H4 (cell line): Measurements from ENCODE around the gene AP1G1. TPM values are rescaled to one million over a fixed set of nuclear protein-coding genes. Genes with fewer than 3 reads are reported as not detected.
"Not testable (repeated sequence)": the region's sequence is repeated elsewhere in the genome, so short reads cannot be mapped to it uniquely, and the experiment has no call there.

Experiments used
- DNase-seq: peaks from one replicate; pipeline ENCODE4 v3.0.0-alpha.2; 2015; ENCODE audit warnings: low spot score
- total RNA-seq: library from RNA; depleted of rRNA; stranded (reverse); fragments of >200 nt; shearing (Covaris generic); gene quantifications from 2 replicates; pipeline ENCODE4 v1.2.3, GENCODE V29; 2014

The AP1G1 gene
- total RNA-seq, 1 experiment from 2014 or later, result 49.8 TPM

DNA sequence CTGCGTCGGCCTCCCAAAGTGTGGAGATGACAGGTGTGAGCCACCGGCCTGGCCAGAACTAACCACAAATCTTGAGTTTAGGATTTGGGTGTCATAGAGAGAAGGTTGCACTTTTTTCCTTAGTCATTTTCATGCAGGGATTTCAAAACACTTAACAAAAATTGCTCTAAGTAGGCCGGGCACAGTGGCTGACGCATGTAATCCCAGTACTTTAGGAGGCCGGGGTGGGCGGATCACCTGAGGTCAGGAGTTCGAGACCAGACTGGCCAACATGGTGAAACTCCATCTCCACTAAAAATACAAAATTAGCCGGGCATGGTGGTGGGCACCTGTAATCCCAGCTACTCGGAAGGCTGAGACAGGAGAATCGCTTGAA is 1.5 kb upstream of the AP1G1 start:
- not testable (repeated sequence) for DNase-seq

DNA sequence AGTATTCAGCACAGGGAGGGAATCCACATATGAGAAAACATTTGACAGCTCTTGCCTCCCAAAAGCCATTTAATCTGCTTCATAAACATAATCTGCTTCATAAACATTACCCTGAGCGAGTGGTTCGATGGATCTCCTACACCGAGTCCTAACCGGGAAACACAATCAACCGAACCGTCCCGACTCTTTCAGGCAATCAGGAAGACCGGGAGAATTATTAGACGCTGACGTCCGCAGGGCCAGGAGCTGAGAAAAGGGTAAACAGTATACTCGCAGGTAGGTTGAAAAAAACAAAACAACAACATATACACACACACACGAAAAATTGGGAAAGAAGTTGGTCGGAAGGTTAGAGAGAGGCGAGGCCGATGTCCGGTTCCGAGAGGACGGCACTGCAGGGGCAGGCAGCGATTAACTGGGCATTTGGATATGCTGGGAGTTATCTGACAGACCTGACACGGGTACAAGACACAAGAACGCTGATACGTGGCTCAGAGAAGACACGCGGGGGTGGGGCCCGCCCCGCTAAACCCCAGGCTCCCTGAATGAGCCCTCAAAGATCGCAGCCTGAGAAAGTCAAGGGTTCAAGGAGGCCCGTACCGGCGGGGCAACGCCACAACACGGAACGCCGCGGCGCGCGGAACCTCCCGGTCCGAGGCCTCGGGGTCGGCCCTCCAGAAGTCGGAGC is 585 bp downstream of the AP1G1 start:
- no peak for DNase-seq

DNA sequence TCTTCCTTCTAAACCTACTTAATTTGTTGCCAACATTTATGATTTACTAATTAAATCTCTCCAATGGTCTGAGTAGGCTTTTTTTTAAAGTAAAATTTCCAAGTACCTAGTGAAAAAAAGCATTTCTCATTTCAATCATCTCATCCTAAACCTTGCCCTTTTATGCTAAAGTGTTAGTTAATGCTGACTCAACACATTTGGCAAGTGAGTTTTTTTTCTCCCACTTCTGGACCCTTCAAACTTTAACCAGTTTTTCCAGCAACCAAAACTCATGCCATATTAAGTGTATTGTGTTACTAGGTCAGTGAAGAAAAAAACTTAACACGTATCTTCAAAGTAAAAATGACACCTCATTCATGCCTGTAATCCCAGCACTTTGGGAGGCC is 5.3 kb downstream of the AP1G1 start:
- DNase-seq, result no peak

DNA sequence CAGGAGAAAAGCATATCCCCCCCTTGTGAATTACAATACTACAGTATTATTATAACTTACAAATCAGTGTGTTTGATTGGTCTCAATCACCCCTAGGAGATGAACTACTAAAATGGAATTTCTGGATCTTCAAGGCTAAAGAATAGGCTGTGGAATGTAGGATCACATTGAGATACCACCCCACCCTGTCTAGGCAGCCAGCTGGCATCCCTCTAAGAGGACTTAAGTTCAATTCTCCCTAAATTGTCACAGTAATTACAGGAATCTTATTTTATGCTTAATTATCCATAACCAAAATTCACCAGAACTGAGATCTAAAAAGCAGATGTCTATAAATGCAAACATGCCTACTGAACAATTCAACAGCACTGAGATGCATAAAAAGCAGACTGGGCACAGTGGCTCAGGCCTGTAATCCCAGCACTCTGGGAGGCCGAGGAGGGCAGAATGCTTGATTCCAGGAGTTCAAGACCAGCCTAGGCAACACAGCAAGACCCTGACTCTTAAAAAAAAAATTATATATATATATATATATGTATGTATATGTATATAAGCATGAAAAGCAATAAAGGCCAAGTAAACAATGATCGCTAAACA is 12.0 kb downstream of the AP1G1 start:
- DNase-seq, result no peak

DNA sequence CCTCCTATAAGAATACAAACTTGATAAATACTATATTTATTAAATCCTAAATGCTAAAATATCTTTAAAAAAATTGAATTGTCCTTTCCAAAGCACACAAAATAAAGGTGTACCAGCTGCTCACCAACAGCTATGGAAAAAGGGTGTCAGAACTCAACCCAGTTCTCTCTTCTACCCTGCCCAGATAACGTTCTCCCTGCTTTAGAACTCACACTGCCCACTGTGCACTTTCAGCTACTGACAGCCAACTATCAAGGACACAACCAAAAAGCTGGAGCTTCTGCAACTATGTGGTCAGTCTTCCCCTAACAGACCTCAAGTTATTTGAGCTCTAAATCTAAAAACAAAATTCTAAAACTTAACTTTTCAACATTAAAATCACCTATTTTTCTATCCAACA is 13.7 kb downstream of the AP1G1 start:
- no peak for DNase-seq

DNA sequence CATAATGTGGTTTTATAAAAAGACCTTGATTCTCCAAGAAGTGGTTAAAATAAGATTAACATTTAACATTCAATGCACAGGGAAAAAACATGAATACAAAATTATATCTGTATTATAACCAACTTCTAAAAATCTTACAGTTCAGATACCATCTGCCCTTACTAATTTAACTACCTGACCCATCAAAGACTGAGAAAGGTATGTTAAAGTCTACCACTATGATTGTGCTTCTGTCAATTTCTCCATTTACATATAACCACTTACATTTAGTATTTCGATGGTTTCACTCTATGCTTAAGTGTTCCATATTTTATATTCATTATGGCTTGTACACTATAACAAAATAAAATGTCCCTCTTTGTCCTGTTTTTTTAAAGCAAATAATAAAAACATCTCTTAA is 14.6 kb downstream of the AP1G1 start:
- no peak for DNase-seq

DNA sequence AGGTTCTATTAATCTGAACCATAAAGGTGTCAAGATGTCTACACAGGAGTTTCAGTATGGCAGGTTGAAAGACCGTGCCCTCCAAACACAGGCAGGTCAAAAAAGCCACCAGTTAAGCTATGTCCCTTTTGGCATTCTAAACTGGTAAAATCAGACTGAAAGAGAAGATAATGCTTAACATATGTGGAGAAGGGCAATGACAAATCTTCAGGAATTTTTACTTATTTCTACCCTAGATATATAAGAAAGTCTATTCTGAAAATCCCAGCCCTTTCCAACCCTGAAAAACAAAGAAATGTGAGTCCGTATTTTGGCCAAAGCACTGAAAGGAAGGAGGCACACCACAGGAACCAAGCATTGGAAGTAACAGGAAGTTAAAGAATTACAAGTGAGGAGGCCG is 16.5 kb downstream of the AP1G1 start:
- DNase-seq, result no peak

DNA sequence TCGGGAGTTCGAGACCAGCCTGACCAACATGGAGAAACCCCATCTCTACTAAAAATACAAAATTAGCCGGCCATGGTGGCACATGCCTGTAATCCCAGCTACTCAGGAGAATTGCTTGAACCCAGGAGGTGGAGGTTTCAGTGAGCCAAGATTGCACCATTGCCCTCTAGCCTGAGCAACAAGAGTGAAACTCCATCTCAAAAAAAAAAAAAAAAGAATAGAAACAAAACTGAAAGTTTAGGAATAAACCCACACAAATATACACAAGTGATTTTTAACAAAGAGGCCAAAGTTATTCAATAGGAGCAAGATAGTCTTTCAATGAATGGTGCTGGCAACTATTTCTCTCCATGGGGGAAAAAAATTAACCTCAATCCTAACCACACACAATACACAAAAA is 18.3 kb downstream of the AP1G1 start:
- not testable (repeated sequence) for DNase-seq

DNA sequence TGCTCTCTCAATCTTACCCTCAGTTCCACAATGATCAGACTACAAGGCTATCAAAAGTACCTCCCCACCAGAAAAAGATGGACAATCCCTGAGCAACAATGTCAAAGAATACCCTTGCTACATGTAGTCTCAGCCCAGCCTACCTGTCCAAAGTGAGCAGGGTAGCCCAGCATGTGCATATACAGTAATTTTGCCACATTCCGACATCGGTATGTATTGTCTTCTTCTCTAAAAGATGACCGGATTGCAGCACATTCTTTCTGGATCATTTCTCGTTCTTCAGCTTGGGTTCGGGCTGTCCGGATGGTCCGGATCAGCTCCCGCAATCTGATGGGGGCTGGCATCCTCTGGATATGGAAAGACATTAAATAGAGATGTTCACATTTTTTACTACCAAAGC is 19.5 kb downstream of the AP1G1 start:
- DNase-seq, result no peak

DNA sequence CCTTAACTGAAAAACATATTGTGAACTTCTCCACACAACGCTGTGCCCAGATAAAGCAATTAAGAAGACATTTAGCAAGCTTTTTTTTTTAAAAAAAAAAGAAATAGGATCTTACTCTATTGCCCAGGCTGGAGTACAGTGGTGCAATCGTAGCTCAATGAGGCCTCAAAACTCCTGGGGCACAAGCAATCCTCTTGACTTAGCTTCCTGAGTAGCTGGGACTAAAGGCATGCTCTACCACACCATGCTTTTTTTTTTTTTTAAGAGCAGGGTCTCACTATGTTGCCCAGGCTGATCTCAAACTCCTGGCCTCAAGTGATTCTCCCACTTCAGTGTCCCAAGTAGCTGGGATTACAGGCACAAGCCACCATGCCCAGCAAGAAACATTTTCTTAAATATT is 20.1 kb downstream of the AP1G1 start:
- no peak for DNase-seq

DNA sequence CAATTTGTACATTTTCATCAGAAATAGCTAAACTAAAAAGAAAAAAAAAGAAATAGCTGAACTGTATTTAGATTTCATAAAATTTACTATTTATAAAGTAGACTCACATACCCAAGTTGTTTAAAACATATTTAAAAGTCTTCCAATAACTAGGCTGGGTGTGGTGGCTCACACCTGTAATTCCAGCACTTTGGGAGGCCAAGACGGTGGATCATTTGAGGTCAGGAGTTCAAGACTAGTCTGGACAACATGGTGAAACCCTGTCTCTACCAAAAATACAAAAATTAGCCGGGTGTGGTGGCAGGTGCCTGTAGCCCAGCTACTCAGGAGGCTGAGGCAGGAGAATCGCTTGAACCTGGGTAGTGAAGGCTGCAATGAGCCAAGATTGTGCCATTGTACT is 23.5 kb downstream of the AP1G1 start:
- DNase-seq, result not testable (repeated sequence)

DNA sequence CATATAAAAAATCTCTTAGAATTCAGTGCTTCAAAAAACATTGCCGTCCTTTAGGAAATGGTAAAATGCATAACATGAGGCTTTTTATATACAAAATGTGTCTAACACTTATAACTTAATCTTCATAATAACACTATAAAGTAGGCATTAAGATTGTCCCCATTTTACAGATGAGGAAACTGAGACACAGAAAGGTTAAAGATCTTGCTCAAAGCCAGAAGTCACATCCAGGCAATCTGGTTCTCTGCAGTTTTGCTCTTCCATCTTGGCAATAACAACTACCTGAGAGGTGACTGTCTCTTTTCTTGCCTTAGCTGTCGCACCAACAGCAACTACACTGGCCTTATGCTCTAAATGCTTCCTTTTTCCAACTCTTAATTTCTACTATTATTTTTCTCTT is 24.5 kb downstream of the AP1G1 start:
- no peak for DNase-seq

DNA sequence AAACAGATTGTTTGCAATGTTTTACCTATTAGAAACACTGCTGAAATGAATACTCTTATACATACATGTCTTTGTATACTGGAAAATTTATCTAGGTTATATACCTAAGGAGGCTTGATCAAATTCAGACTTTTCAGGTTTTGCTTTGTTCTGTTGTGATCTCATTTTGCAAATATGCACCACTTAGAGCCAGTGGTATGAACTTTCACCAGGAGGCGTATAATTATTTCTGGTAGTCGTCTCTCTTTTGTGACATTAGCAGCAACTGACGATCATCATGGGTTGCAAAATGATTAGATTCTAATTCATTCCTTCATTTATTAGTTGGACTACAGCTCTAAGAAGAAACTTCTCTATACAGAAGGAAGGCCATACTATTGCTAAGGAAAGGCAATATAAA is 26.9 kb downstream of the AP1G1 start:
- DNase-seq, result no peak

DNA sequence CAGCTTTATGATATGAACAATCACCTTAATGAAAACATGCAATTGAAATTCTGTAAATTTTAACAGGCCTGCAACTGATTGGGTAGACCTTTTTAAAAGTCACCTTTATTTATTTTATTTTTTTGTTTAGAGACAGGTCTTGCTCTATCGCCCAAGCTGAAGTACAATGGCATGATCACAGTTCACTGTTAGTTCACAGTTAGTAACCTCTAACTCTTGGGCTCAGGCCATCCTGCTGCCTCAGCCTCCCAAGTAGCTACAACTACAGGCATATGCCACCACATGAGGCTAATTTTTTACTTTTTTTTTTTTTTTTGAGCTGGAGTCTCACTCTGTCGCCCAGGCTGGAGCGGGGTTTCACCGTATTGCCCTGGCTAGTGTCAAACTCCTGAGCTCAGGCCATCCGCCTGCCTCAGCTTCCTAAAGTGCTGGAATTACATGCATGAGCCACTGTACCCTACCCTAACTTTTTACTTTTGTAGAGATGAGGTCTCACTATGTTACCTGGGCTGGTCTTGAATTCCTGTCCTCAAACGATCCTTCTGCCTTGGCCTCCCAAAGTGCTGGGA is 28.0 kb downstream of the AP1G1 start:
- DNase-seq, result no peak

DNA sequence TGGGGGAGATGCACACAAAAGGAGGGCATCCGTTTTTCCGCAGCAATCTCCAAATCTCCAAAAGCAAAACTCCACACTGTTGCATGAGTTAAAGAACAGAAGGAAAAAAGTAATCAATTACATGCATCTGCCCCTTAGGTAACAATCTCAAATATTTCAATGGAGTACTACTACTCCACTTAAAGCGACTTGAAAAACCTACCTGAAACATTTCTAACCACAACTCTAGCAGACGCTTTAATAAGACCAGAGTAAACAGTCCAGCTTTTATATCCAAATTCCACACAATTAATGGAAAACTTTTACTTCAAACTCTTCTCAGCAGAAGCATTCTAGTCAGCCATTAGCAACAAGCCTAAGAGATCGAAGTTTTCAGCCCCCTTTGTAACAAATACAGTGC is 29.9 kb downstream of the AP1G1 start:
- no peak for DNase-seq

DNA sequence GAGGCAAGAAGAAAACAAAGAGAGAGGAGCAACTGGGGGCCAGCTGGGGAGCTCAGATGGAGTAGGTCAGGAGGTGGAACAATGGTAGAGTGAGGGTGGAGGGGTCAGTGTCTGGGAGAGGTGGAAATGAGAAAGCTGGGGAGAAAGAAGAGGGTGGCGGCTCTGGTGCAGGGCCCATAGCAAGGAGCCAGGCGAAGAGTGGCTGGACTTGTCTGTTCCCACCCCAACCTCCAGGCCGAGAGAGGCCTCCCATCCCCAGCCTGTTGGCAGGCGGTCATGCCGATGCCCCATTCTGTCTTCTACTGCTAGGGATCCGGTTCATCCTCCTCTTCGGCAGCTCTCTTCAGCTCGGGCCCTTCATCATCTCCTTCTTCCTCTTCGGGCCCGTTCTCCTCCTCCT is 31.3 kb downstream of the AP1G1 start:
- no peak for DNase-seq

DNA sequence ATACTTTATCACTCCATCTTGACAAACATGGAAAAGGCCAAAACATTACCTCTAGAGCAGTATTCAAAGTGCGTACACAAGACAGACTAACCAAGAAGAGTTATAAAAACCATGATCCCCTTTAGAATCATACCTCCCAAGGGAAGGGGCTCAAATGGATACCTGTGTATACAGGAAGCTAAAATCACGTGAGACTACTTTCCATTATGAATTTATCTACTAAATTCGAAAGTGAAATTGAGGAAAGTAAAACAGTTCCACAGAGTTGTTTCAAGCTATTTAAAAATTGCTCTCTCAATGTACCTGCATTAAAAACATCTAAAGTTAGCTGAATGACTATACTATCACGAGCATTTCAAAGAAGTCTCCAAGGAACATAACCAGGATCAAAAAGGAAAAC is 32.7 kb downstream of the AP1G1 start:
- DNase-seq, result no peak

DNA sequence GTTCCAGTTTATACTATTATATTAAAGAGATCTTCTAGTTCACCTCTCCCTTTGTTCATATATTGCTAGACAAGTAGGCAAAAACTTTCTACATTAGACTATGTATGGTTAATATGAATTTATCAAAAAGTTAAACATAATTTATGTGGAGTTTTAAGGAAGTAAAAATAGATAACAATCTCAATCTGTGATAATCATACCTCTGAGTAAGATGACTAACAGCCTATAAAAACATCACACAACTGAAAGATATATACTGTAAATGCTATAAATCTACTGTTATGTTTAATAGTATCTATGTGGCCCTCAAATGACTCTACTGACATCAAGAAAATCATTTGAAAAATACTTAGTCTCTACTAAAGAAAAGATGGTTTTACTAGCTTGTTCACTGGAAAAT is 37.1 kb downstream of the AP1G1 start:
- no peak for DNase-seq

DNA sequence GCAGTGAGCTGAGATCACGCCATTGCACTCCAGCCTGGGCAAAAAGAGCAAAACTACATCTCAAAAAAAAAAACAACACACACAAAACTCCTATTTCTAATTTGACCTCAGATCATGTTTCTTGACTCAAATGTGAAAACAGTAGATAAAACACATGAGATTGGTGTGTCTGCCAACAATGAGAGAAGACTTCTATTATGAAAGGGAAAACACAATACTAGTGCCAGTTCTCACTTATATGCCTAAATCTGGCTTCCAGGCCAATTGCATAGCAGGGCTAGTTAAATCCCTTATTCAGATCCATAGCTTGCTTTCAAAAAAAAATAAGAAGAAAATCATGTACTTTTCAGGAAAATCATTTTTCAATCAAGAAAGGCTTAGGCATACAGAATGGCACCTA is 39.4 kb downstream of the AP1G1 start:
- no peak for DNase-seq

DNA sequence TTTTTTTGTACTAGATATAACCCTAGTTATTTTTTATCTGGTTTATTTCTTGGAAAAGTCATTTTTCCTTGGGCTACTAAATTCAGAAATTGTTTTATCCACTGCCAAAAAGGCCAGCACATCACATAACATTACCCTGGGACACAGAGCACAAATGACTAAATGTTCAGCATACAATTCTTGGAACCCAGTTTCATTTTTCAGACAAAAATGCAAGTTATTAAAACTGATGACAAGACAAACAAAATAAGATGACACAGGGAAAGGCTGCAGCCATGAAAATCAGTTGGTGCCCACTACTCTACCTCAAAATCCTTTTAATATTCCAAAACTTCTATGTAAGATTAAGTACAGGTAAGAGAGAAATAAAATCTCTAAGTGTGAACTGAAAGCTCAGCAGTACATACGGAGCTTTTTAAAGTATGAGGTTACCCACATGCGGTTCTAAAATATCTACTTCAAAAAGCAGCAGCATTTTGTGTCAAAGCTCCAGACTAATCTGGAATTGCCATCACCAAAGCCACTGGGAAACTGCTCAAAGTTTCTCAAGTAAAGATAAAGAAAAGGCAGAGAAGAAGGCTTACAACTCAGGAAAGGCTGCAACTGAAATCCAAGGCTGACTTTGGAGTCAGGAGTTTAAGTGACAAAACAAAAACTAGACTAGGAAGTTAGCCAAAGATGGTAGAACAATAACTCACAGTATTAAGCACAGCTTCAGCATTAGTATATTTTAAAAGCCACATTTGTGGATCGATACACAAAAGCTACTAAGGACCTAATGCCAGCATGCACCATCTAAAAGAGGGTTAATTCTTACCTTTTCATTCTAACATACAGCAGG is 41.4 kb downstream of the AP1G1 start:
- DNase-seq, result no peak

DNA sequence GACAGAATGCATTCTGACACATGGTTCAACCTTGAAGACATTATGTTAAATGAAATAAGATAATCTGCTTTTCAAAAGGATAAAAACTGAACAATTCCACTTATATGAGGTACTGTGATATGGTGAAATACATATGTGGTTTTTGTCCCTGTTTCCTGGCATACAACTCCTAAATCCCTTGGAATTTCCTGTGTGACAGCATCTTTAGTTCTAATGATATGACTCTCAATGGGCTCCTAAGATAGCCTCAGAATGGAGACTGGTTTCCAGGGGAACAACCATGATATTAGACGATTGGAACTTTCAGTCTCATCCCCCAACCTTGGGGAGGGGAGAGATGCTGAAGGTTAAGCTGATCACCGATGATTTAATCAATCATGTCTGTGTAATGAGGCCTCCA is 46.4 kb downstream of the AP1G1 start:
- no peak for DNase-seq

DNA sequence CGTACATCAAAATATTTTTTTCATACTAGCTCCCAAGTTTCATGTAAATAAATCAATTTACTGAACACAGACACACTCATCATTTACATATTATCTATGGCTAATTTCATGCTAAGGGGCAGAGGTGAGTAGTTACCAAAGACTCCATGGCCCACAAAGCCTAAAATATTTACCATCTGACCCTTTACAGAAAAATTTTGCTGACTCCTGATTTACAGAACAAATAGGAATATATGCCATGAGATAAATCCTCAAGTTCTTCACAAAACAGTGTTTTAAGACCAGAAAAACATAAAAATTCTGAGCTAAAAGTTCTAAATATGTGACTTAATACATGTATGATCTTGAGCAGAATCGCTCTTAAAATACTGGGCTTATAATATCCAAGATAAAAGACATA is 47.5 kb downstream of the AP1G1 start:
- DNase-seq, result no peak

DNA sequence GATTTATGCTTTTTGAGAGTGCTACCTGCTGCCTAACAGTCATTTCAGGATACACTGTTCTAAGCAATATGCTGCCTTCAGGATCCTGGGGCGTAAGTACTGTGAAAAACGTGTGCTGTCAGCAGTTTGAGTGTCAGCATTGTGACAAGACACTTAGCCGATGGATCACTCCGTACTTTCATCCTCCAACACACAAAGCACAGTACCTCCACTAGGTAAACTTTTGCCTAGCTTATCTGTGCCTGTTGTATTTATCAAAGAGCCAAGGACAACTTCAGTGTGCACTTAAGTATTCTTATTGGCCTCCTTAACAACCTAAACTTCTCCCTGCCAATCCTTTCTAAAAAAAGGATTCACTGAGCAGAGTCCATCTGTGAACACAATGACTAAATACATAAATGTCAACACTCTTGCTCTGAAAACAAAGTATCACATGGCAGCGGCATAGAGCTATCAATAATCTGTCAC is 50.3 kb downstream of the AP1G1 start:
- DNase-seq, result no peak
